ENCODE results near the gene KY.

- TF ChIP-seq POLR2A (IDR thresholded peaks at IDR 0.05; ENCODE audit: low read depth, low read length) (no peak), POLR2AphosphoS5 (IDR thresholded peaks at IDR 0.05; ENCODE audit: low read depth, low read length) (no peak)
Measured at GRCh38 chr3:134690226-134690625, 39.4 kb upstream of the KY start.
